NCI-H510A (cell line): Measurements from ENCODE around the gene PLEKHJ1.
"Not testable (repeated sequence)": the region's sequence is repeated elsewhere in the genome, so short reads cannot be mapped to it uniquely, and the experiment has no call there.

Source experiments
- DNase-seq: peaks from one replicate; lab custom pipeline; 2025; lab: John Stamatoyannopoulos, UW

Gene PLEKHJ1

GRCh38 chr19:2219726-2220125 lies 16.4 kb downstream of the PLEKHJ1 start:
- DNase-seq = no peak

DNA sequence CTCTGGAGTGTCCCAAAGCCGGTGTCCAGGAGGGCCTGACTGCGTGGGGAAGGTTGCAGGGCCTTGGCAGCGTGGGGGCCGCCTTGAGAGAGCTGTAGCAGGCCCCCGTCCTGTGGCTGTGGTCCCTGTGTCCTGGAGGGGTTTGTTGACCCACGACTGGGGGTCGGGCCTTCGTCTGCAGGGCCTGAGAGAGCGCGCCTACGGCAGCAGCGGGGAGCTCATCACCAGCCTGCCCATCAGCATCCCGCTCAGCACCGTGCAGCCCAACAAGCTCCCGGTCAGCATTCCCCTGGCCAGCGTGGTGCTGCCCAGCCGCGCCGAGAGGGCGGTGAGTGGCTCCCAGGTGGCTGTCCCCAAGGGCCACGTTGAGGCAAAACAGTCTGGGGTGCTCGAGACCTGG lies 18.5 kb downstream of the PLEKHJ1 start:
- DNase-seq = no peak

DNA sequence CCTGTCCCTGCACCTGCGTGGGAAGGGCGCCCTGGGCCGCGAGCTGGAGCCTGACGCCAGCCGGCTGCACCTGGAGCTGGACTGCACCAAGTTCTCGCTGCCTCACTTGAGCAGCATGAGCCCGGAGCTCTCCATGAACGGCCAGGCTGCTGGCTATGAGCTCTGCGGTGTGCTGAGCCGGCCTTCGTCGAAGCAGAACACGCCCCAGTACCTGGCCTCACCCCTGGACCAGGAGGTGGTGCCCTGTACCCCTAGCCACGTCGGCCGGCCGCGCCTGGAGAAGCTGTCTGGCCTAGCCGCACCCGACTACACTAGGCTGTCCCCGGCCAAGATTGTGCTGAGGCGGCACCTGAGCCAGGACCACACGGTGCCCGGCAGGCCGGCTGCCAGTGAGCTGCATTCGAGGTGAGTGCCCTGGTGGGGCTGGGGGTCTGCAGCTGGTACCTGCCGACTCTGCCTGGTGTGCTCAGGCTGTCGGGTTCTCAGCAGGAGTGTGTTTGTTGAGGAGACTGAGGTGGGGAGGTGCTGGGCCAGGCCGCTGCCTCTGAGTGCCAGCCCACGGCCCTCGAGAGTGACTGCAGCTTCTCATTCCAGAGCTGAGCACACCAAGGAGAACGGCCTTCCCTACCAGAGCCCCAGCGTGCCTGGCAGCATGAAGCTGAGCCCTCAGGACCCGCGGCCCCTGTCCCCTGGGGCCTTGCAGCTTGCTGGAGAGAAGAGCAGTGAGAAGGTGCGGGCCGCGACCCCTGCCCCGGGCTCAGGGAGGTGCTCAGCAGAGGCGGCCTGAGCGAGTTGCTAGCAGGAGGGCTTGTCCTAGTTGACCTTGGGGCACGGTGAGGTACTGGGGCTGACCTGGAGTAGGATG lies 19.5 kb downstream of the PLEKHJ1 start:
- DNase-seq = no peak

- peak; percentile 56 for DNase-seq
Measured at GRCh38 chr19:2215281-2215751, 20.8 kb downstream of the PLEKHJ1 start.

DNA sequence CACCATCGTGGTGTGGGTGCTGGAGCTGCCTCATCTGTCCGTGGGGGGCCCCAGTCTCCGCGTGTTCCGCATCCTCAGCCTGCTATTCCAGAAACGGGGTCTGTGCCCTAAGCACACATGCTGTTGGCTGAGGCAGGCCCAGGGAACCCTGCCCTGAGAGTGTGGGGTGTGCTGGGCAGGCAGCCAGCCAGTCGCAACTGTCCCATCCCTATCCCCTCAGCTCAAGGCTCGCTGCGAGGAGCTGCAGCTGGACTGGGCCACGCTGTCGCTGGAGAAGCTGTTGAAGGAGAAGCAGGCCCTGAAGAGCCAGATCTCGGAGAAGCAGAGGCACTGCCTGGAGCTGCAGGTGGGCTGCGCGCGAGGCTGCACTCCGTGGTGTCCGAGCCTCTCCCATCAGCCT lies 21.9 kb downstream of the PLEKHJ1 start:
- DNase-seq = no peak

GRCh38 chr19:2213799-2214198 lies 22.3 kb downstream of the PLEKHJ1 start:
- peak; percentile 42 for DNase-seq

GRCh38 chr19:2212861-2213711 lies 23.0 kb downstream of the PLEKHJ1 start:
- DNase-seq = no peak

DNA sequence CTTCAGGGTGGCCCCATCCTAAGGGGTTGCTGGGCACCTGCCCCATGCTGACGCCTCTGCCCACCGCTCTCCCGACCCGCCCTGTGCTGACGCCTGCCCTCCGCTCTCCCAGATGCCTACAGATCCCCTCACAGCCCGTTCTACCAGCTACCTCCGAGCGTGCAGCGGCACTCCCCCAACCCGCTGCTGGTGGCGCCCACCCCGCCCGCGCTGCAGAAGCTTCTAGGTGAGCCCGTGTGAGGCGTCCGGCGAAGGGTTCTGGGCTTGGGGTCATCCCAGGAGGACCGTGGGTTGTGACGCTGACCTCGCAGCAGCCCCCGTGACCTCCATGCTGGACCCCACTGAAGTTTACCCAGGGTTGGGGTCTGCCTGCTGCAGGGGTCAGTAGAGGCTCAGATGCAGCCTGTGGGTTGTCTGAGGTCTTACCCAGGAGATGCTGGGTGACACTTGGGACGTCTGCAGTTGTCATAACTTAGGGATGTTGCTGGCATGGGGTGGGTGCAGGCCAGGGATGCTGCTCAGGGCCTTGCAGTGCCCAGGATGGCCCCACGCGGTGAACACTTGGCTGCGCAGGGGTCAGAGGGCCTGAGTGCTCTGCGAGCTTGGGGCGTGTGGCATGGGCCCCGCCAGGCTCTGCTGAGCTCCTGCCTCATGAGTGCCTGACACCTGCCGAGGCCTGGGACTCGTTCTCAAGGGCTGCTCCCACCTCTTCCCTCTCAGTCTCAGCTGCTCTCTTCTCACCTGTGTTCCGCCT lies 25.0 kb downstream of the PLEKHJ1 start:
- DNase-seq = no peak

- DNase-seq = no peak
Measured at GRCh38 chr19:2210206-2210605, 25.9 kb downstream of the PLEKHJ1 start.

DNA sequence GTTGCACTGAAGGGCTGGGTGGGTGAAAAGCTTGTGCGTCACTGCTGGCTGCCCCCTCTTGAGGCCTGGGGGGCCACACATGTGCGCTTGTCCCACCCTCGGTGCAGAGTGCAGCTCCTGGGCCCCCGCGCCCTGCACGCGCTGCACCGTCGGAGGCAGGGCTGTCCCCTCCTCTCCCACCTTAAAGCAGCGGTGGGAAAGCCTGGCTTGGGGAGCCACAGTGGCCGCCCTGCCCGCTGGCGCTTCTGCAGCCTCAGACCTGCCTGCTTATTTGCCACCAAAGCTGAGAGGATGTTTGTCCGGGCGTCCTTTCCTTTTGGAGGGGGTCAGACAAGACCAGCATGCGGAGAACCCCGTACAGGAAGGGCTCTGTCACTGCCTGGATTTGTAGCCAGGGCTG lies 26.7 kb downstream of the PLEKHJ1 start:
- DNase-seq = no peak

DNA sequence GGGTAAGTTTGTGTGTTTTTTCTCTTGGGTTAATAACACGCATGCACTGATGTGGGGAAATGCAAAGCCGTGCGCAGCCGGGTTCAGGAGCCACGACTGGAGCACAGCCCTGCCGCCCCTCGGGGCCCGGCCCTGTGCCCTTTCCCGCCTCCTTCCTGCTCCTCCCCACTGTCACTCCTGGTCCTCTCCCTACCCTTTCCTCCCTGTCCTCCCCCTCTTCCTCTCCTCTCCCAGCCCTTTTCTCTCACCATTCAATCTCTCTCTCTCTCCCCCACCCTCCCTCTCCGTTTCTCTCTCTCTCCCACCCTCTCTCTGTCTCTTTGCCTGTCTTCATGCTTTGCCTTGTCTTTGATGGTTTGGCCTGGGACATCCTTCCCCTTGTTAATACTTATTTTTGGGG lies 27.2 kb downstream of the PLEKHJ1 start:
- DNase-seq = no peak

GRCh38 chr19:2207991-2208860 lies 27.9 kb downstream of the PLEKHJ1 start:
- no peak for DNase-seq

DNA sequence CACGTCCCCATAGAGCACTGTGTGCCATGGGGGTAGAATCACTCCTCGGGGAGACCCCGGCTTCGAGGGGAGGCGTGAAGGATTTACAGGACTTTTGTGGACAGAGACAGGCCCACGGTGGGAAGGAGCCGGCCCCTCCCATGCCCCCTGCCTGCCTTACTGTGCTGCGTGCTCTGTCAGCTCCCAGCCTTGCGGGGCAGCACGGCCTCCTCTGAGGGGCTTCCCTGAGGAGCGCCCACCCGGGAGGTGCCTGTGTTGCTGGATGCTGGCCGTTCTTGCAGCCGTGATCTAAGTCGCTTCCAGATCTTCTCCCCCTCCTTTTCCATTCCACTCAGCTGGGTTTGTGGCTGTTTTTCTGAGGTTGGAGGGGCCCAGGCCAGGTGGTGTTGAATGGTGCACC lies 29.1 kb downstream of the PLEKHJ1 start:
- no peak for DNase-seq

- no peak for DNase-seq
Measured at GRCh38 chr19:2202366-2202765, 33.8 kb downstream of the PLEKHJ1 start.

DNA sequence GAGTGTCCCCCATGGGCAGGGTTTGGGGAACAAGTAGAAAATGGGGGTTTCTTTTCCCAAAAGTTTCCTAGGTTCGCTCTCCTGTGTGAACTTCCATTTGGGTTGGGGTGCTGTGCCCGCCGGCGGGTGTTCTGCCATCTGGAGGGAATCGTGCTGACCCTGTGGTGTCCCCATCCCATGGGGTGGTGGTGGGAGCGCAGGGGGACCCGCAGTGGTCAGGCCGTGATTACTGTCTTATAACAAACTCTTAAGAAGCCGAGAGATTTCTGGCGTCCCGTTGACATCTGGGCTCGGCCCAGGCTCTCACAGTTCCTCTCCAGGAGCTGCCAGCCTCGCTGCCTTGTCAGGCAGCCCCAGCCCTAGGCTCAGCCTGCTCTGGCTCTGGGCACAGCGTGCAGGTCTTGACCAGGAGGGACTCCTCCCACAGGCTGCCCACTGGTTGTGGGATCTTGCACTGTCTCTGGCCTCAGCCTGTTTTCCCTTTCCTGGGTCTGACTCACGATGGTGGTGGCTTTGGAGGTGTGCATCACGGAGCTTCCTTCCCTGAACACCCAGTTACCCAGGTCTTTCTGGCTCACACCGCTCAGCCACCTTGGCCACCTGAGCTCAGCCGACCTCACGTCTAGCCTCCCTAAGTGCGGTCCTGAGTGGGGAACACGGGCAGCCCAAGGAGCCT lies 34.5 kb downstream of the PLEKHJ1 start:
- no peak for DNase-seq

GRCh38 chr19:2200624-2201294 lies 35.4 kb downstream of the PLEKHJ1 start:
- not testable (repeated sequence) for DNase-seq

GRCh38 chr19:2199861-2200623 lies 36.1 kb downstream of the PLEKHJ1 start:
- DNase-seq = no peak

DNA sequence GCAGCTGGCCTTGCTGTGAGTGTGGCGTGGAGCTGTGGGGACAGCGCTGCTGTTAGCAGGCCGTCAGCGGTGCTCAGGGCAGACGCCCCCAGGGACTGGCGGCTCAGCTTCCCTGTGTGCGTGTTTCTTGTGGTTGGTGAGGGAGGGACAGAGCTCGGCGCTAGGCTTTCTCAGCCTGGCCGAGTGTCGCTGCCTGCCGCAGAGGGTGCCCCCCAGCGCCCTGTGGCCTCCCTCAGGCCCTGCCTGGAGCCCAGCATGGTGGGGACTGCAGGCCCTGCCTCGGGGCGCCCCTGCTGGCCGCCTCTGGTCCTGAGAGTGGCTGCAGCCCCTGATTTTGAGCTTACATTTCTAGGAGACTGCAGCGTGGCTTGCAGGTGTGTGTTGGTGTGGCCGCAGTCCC lies 36.9 kb downstream of the PLEKHJ1 start:
- DNase-seq = no peak

- DNase-seq = no peak
Measured at GRCh38 chr19:2198317-2198716, 37.8 kb downstream of the PLEKHJ1 start.
